Loucy (cell line): Measurements from ENCODE around the gene FAM222A.

ENCODE experiments used
- CTCF ChIP-seq: fragments of 200-600 bp; sonication (generic); conservative IDR thresholded peaks from 2 replicates; pipeline ENCODE4 v1.5.1; 2014; ENCODE audit warnings: mild to moderate bottlenecking, antibody characterized with exemption, low read length
- EZH2phosphoT487 ChIP-seq: fragments of 200-600 bp; IDR thresholded peaks from 2 replicates; pipeline ENCODE4 v1.6.1; 2018; ENCODE audit warnings: antibody characterized with exemption, mild to moderate bottlenecking, moderate library complexity, borderline replicate concordance

GRCh38 chr12:109792992-109793391 is 79.4 kb downstream of the FAM222A start:
- TF ChIP-seq CTCF = no peak
- TF ChIP-seq EZH2phosphoT487 = no peak
